ENCODE measurements around the gene B3GALT6.
"Not testable (repeated sequence)": the region's sequence is repeated elsewhere in the genome, so short reads cannot be mapped to it uniquely, and the experiment has no call there.

The B3GALT6 gene

GRCh38 chr1:1232208-1232795, at the start of gene B3GALT6:
Gene B3GALT6, plus strand, starts transcription at chr1:1232237. Its CDS starts 42 bp downstream, at chr1:1232279.
- no peak for DNase-seq

- DNase-seq, result no peak
Observed at GRCh38 chr1:1182491-1183220, 49.4 kb upstream of the B3GALT6 start.

GRCh38 chr1:1183221-1183747, 48.8 kb upstream of the B3GALT6 start:
- DNase-seq, result no peak

- no peak for DNase-seq
Observed at GRCh38 chr1:1183833-1184775, 47.9 kb upstream of the B3GALT6 start.

- DNase-seq, result no peak
Observed at GRCh38 chr1:1185101-1185765, 46.8 kb upstream of the B3GALT6 start.

GRCh38 chr1:1187938-1188337, 44.1 kb upstream of the B3GALT6 start:
- DNase-seq, result no peak

- DNase-seq, result no peak
Observed at GRCh38 chr1:1189111-1189510, 42.9 kb upstream of the B3GALT6 start.

- DNase-seq, result no peak
Observed at GRCh38 chr1:1191734-1192133, 40.3 kb upstream of the B3GALT6 start.

GRCh38 chr1:1194723-1195122, 37.3 kb upstream of the B3GALT6 start:
- DNase-seq, result no peak

GRCh38 chr1:1195726-1196125, 36.3 kb upstream of the B3GALT6 start:
- DNase-seq, result not testable (repeated sequence)

- DNase-seq, result no peak
Observed at GRCh38 chr1:1196431-1197187, 35.4 kb upstream of the B3GALT6 start.

- DNase-seq, result no peak
Observed at GRCh38 chr1:1197188-1197500, 34.9 kb upstream of the B3GALT6 start.

GRCh38 chr1:1197551-1198422, 34.2 kb upstream of the B3GALT6 start:
- DNase-seq, result no peak

GRCh38 chr1:1198423-1199140, 33.5 kb upstream of the B3GALT6 start:
- no peak for DNase-seq

GRCh38 chr1:1199141-1199960, 32.7 kb upstream of the B3GALT6 start:
- no peak for DNase-seq

GRCh38 chr1:1199961-1200875, 31.8 kb upstream of the B3GALT6 start:
- no peak for DNase-seq

- peak; percentile 22 for DNase-seq
Observed at GRCh38 chr1:1200876-1201810, 30.9 kb upstream of the B3GALT6 start.

Data from OCI-M1 (cell line).